Measurements from ENCODE around the gene MTMR12.

GRCh38 chr5:32358611-32359010 lies 45.9 kb upstream of the MTMR12 start:
- TF ChIP-seq, protein P1, sequence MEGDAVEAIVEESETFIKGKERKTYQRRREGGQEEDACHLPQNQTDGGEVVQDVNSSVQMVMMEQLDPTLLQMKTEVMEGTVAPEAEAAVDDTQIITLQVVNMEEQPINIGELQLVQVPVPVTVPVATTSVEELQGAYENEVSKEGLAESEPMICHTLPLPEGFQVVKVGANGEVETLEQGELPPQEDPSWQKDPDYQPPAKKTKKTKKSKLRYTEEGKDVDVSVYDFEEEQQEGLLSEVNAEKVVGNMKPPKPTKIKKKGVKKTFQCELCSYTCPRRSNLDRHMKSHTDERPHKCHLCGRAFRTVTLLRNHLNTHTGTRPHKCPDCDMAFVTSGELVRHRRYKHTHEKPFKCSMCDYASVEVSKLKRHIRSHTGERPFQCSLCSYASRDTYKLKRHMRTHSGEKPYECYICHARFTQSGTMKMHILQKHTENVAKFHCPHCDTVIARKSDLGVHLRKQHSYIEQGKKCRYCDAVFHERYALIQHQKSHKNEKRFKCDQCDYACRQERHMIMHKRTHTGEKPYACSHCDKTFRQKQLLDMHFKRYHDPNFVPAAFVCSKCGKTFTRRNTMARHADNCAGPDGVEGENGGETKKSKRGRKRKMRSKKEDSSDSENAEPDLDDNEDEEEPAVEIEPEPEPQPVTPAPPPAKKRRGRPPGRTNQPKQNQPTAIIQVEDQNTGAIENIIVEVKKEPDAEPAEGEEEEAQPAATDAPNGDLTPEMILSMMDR (IDR thresholded peaks at IDR 0.05; ENCODE audit: low read depth, low read length, poor library complexity, severe bottlenecking): no peak
- TF ChIP-seq EZH2phosphoT487 (IDR thresholded peaks at IDR 0.05; ENCODE audit: borderline replicate concordance, low read length): no peak

Measured in DOHH2 (cell line).